Suprapubic skin (tissue), 4 donors: ENCODE data around the gene RNF31. TPM values are rescaled to one million over a fixed set of nuclear protein-coding genes. Genes with fewer than 3 reads are reported as not detected.

Experiments used
- DNase-seq, 2 donors: peaks; one replicate each; pipeline ENCODE4 v3.0.0-alpha.2; 2019; ENCODE audit warnings: low spot score in 2 of 2
- H3K27ac ChIP-seq: fragments of 200-600 bp; sonication (generic); one replicate; pipeline ENCODE4 v1.5.1; 2019
- H3K27me3 ChIP-seq: fragments of 200-600 bp; sonication (generic); one replicate; pipeline ENCODE4 v1.5.1; 2019
- H3K36me3 ChIP-seq: fragments of 200-600 bp; sonication (generic); one replicate; pipeline ENCODE4 v1.5.1; 2019
- H3K4me1 ChIP-seq: fragments of 200-600 bp; sonication (generic); one replicate; pipeline ENCODE4 v1.5.1; 2019
- H3K4me3 ChIP-seq: fragments of 200-600 bp; sonication (generic); one replicate; pipeline ENCODE4 v1.5.1; 2019; ENCODE audit warnings: mild to moderate bottlenecking
- H3K9me3 ChIP-seq: fragments of 200-600 bp; sonication (generic); one replicate; pipeline ENCODE4 v1.5.1; 2019
- CTCF ChIP-seq, 2 donors: fragments of 200-600 bp in 1 of 2; fragments of 450-650 bp in 1 of 2; sonication (generic) in 1 of 2; IDR thresholded peaks; one replicate each; pipeline ENCODE4 v1.5.1; 2016 to 2019; ENCODE audit warnings: antibody characterized with exemption in 2 of 2, mild to moderate bottlenecking in 1 of 2, moderate library complexity in 1 of 2
- EP300 ChIP-seq: sonication (generic); formaldehyde crosslinking; IDR thresholded peaks from one replicate; pipeline ENCODE4 v1.6.1; 2017; ENCODE audit warnings: antibody characterized with exemption
- POLR2A ChIP-seq, 2 donors: fragments of 450-650 bp; IDR thresholded peaks; one replicate each; pipeline ENCODE4 v1.6.1; 2017; ENCODE audit warnings: antibody characterized with exemption in 2 of 2, mild to moderate bottlenecking in 2 of 2, moderate library complexity in 2 of 2
- POLR2AphosphoS5 ChIP-seq, 3 donors: sonication (generic); formaldehyde crosslinking; IDR thresholded peaks; one replicate each; pipeline ENCODE4 v1.6.1; 2017; ENCODE audit warnings: antibody characterized with exemption in 3 of 3
- WGBS: methylation state at CpG from one replicate; pipeline ENCODE4 v1.1.5; 2018; 5-methylcytosine and 5-hydroxymethylcytosine counted together
- total RNA-seq, 4 donors: library from RNA; depleted of rRNA; stranded (reverse); fragments of >200 nt; gene quantifications; one replicate each; pipeline ENCODE4 v1.1.0, GENCODE V29; 2016

Gene RNF31
- total RNA-seq, 4 donors from 2014 or later: 62.3 to 97.2 (median 70.6) TPM

GRCh38 chr14:24144451-24144850 lies 2.8 kb upstream of the RNF31 start:
- Histone ChIP-seq H3K4me3 (no peak overlapping the region), H3K36me3 (peaks cover 12% of the 10 kb centered on the region), H3K27me3 (no peaks in the 10 kb centered on the region), H3K9me3 (no peaks in the 10 kb centered on the region), H3K27ac (no peak overlapping the region), H3K4me1 (peaks cover 54% of the 10 kb centered on the region)
- TF ChIP-seq POLR2AphosphoS5 (IDR thresholded peaks at IDR 0.05) (no peak), EP300 (no peak), POLR2A (IDR thresholded peaks at IDR 0.05) (no peak), CTCF (IDR thresholded peaks at IDR 0.05) (no peak)
- DNase-seq: no peak
- WGBS: 96% methylated on average over 1 of the region's 1 CpG

GRCh38 chr14:24145219-24145618 lies 2.1 kb upstream of the RNF31 start:
- H3K9me3 ChIP-seq: no peaks in the 10 kb centered on the region
- peaks cover 48% of the 10 kb centered on the region for H3K4me1 ChIP-seq
- 93% methylated on average over 2 of the region's 2 CpGs for WGBS
- no peak overlapping the region for H3K4me3 ChIP-seq
- H3K36me3 ChIP-seq: peaks cover 17% of the 10 kb centered on the region
- H3K27ac ChIP-seq: no peak overlapping the region
- H3K27me3 ChIP-seq: no peaks in the 10 kb centered on the region
- TF ChIP-seq CTCF (IDR thresholded peaks at IDR 0.05) (no peak), EP300 (no peak), POLR2AphosphoS5 (IDR thresholded peaks at IDR 0.05) (no peak), POLR2A (IDR thresholded peaks at IDR 0.05) (no peak)
- no peak for DNase-seq

- no peaks in the 10 kb centered on the region for H3K9me3 ChIP-seq
- WGBS: 10% methylated on average over 8 of the region's 9 CpGs
- DNase-seq: no peak
- H3K4me1 ChIP-seq: peaks cover 41% of the 10 kb centered on the region
- H3K27me3 ChIP-seq: no peaks in the 10 kb centered on the region
- peaks cover 24% of the 10 kb centered on the region for H3K36me3 ChIP-seq
- H3K27ac ChIP-seq: peak overlapping the region; percentile 84
- no peak for TF ChIP-seq POLR2AphosphoS5 (IDR thresholded peaks at IDR 0.05)
- no peak for TF ChIP-seq POLR2A (IDR thresholded peaks at IDR 0.05)
- TF ChIP-seq CTCF (IDR thresholded peaks at IDR 0.05): no peak
- no peak for TF ChIP-seq EP300
- peak overlapping the region; percentile 96 for H3K4me3 ChIP-seq
Observed at GRCh38 chr14:24145690-24146452, 1.4 kb upstream of the RNF31 start.

GRCh38 chr14:24146453-24146977 lies 783 bp upstream of the RNF31 start, which contains the start of gene PSME2:
PSME2 (minus strand) TSS chr14:24146610; CDS start chr14:24146581, 29 bp downstream.
- 0% methylated on average over 25 of the region's 25 CpGs for WGBS
- no peak for TF ChIP-seq POLR2A (IDR thresholded peaks at IDR 0.05)
- TF ChIP-seq EP300: no peak
- TF ChIP-seq POLR2AphosphoS5 (IDR thresholded peaks at IDR 0.05): no peak
- TF ChIP-seq CTCF (IDR thresholded peaks at IDR 0.05): no peak
- H3K27me3 ChIP-seq: no peaks in the 10 kb centered on the region
- H3K4me3 ChIP-seq: peak within 1 kb of the TSS; percentile 96
- H3K9me3 ChIP-seq: no peaks in the 10 kb centered on the region
- H3K36me3 ChIP-seq: peaks cover 30% of the 10 kb centered on the region
- H3K4me1 ChIP-seq: peaks cover 40% of the 10 kb centered on the region
- peak; percentile 95 to 96 for DNase-seq
- H3K27ac ChIP-seq: peak within 1 kb of the TSS; percentile 84

GRCh38 chr14:24147761-24148428 lies 597 bp downstream of the RNF31 start:
- DNase-seq: no peak
- no peaks in the 10 kb centered on the region for H3K27me3 ChIP-seq
- H3K4me3 ChIP-seq: peak overlapping the region; percentile 96
- TF ChIP-seq EP300 (no peak), POLR2AphosphoS5 (IDR thresholded peaks at IDR 0.05) (no peak), CTCF (IDR thresholded peaks at IDR 0.05) (no peak), POLR2A (IDR thresholded peaks at IDR 0.05) (no peak)
- 11% methylated on average over 6 of the region's 29 CpGs for WGBS
- peak overlapping the region; percentile 84 for H3K27ac ChIP-seq
- H3K36me3 ChIP-seq: peaks cover 44% of the 10 kb centered on the region
- H3K9me3 ChIP-seq: no peaks in the 10 kb centered on the region
- H3K4me1 ChIP-seq: peaks cover 32% of the 10 kb centered on the region
